Activated CD4-positive, CD25-positive, alpha-beta regulatory T cell (primary cell): Measurements from ENCODE around the gene HLCS.

Source experiments
- DNase-seq, 4 experiments: peaks; one replicate each; lab custom pipeline; 2025; lab: John Stamatoyannopoulos, UW

The HLCS gene

DNA sequence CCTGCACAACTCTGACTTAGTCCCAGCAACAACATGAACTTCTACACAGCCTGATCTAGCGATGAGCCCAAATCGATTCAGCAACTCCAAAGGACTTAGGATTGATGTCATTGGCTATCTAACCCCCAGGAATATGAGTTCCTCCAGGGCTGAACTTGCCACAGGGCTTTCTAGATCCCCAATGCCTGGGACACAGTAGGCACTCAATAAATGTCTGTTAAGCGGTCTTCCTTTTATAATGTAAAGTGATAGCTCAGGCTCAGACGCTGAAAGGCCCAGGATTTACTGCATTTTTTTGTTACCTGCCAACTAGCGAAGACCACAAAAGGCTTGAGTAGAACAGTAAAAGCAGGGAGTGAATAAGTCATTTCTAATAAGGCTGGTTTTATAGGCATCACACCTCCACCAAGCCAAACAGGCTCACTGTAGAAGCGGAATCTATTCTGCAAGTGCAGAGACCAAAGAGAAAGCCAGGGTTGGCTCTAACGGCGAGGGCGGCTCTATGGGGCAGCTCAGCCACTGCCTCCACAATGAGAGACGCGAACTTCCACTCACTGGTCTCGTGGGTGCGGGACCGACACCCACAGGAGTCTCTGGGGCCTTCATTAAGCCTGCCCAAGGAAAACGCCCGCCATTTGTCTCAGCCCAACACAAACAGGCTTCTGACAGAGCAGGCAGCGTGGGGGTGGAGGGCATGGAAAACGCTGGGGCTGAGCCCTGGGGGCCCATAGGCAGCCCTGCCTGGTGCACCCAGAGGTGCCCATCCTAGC, 52.0 kb downstream of the HLCS start:
- DNase-seq: no peak

DNA sequence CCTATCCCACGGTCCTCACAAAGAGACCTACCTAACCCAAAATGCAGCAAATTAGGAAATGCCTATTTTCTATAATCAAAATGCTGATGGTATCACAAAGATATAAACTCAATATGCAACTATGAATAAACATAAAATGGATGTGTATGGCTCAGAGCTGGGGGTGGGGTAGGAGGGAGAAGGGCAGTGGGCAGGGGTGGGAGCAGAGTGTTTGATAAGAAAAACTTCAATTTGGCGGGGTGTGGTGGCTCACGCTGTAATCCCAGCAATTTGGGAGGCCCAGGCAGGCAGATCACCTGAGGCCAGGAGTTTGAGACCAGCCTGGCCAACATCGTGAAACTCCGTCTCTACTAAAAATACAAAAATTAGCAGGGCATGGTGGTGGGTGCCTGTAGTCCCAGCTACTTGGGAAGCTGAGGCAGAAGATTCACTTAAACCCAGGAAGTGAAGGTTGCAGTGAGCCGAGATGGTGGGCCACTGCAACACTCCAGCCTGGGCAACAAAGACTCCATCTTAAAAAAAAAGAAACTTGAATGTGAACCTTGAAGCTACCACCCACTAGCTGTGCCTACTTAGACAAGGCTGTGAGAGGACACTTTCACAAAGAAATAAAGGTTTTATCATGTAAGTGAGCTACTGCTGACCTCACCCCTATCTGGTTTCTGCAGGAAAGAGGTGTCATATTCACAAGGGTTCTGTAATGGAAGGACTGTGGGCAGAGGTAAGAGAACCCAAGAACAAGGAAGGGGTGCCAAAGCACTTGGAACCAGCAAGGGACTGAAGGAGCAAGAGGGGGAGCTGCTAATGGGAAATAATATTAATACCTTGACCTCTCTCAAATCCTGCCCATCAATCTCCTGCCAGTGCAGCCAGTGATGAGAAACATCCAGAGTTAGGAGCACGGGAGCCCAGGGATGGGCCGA, 53.0 kb downstream of the HLCS start:
- DNase-seq: no peak

DNA sequence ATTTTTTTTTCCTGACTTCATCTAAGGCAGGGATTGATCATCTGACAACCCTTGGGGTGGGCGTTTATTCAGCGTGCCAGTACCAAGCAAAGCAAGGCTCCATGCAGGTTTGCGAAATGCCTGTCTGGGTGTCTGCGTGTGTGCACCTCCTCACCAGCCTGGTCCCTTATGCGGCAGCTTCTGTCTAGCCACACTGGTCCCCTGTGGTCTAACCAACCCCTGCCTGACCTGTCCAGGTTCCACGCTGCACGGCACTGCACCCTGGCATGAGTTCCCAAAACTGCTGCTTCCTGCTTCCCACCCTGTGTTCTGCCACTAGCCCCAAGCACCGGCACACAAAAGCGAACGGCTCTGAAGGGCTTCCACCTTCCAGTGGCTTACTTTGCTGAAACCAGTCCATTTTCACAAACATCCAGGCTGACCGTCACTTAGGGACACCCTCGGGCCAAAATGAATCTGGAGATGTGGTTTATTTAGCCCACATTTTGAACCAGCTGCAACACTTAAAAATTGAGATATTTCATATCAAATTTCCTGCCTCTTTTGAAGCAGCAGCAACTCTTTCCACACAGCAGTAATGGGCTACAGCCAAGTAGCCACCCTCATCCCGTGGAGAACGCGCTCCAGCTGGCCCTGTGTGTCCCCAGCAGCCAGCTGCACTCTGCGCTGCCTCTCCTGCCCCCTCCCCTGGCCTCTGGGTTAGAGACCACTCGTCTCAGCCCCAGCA, 55.7 kb downstream of the HLCS start:
- DNase-seq: no peak

DNA sequence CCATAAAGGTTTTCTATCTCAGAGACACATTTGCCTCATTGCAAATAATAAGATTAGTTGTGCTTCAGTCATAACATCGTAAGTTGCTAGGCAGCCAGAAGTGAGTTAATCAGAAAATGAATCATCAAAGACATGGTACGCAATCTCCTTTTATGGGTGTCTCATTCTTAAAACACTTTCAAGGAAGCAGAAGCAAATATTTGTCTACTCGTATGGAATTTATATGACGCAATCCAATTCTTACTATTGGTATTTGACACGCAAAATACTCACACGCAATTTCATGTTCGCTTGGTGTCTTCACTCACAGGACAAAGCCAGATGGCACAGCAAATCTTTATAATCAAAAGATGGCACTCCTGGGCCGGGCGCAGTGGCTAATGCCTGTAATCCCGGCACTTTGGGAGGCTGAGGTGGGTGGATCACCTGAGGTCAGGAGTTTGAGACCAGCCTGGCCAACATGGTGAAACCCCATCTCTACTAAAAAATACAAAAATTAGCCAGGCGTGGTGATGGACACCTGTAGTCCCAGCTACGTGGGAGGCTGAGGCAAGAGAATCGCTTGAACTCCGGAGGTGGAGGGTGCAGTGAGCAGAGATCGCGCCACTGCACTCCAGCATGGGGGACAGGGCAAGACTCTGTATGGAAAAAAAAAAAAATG, 56.4 kb downstream of the HLCS start:
- DNase-seq: peak in 1 of 4 experiments; percentile 9

DNA sequence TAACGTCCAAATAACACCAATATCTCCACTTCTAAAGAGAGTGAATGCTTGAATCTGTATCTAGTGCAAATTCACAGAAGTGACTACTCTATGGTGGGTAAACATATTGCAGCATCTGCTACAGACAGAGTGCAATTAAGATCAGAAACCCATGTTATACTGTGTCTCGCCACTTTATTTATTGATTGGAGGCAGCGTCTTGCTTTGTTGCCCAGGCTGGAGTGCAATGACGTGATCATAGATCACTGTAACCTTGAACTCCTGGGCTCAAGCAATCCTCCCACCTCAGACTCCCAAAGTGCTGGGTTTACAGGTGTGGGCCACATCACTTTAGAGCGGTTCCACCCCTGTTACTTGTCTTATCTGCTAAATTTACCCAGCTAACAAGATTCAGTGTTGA, 57.0 kb downstream of the HLCS start:
- no peak for DNase-seq

DNA sequence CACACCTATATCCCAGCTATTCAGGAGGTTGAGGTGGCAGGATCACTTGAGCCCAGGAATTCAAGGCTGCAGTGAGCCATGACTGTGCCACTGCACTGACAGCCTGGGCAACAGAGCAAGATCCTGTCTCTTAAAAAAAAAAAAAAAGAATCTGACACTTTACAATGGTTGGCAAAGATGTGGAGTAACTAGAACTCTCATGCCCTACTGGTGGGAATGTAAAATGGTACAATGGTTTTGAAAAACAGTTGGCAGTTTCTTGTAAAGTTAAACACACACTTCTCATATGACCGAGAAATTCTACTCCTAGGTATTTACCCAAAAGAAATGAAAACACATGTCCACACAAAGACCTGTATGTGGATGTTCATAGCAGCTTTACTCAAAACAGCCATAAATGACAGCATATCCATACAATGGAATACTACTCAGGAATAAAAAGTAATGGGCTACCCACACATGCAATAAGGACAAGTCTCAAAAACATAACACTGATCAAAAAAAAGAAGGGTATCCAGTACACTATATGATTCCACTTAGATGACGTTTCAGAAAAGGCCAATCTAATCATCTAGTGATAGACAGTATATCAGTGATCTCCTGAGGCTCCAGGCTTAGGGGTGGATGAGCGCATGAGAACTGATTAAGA, 58.1 kb downstream of the HLCS start:
- DNase-seq: no peak

DNA sequence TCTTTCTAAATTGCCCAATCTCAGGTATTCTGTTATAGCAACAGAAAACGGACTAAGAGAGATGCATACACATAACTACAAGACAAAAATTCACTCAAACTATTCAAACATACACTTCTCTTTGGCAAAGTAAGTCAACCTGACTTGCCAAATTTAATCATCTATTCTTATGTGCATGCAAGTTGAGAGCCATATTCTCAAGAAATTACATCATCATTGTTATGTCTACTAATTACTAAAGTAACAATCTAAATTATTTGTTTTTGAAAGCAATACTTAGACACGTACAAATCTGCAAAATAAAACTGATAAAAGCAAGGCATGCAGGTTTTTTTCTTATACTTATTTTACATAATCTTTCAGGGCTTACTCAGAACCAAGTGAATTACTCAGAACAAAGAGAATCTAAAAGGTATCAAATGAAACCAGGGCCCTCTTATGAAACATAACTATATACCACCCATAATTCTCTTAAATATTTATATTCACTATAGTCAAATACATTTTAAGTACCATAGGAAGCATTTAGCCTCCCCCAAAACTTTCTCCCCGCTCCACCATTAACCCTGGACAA, 62.3 kb downstream of the HLCS start:
- no peak for DNase-seq

DNA sequence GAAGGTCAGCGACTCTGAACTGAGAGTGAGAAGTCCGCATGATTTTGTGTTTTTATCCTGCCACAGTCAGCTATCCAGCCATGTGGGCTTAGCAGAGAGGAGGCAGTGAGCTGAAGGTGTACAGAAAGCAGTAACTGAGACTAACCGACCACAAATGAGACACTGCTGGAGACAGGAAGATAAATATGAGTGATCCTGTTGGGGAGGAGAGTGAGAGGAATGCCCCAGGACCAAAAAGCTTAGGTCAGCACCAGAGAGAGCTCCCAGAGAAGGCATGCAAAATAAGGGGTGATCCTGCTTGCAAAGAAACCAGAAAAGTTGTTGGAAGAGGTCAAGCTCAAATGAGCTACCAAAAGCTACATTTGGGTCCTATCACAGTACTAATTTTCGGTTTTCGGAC, 63.7 kb downstream of the HLCS start:
- no peak for DNase-seq

DNA sequence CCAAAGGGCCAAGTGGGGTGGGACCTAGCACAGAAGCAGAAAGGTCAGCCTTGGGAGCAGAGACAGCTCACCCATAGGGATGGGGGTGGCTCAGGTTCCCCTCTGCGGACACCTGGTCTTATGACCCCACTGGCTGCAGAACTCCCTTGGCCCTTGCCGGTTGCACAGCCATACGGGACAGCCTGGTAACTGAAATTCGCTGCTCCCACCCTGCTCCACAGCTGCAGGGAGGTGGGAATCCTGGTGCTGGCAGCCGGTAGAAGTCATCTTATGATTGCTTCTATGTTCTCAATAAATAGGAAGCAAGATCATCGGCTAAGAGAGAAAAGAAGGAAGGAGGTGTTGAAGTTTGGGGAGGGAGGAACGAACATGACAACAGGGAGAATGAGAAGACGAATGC, 64.1 kb downstream of the HLCS start:
- no peak for DNase-seq

DNA sequence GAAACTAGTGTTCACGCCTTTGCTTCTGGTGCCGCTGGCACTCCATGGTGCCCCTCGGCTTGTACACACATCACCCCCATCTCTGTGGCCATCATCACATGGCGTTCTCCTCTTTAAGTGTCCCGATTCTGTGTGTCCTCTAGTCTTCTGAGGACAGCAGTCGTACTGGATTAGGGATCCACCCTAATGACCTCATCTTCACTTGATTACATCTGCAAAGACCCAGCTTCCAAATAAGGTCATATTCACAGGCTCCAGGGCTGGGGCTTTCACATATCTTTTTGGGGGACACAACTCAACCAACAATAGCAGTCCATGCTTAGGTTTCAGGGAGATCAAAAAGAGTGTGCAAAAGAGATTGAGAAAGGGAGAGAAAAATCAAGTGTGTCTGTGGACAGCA, 64.9 kb downstream of the HLCS start:
- DNase-seq: no peak

DNA sequence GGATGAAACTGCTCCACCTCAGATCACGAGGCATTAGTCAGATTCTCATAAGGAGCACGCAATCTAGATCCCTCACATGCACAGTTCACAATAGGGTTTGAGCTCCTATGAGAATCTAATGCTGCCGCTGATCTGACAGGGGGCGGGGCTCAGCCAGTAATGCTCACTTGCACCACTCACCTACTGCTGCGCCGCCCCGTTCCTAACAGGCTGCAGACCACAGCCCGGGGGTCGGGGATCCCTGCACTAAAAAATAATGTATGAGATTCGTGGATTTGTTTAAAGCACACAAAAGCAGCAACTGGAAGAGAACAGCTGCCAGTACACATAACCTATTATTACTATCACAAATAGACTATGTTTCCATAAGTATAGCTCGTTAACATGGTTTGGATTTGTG, 72.9 kb downstream of the HLCS start:
- DNase-seq: no peak

DNA sequence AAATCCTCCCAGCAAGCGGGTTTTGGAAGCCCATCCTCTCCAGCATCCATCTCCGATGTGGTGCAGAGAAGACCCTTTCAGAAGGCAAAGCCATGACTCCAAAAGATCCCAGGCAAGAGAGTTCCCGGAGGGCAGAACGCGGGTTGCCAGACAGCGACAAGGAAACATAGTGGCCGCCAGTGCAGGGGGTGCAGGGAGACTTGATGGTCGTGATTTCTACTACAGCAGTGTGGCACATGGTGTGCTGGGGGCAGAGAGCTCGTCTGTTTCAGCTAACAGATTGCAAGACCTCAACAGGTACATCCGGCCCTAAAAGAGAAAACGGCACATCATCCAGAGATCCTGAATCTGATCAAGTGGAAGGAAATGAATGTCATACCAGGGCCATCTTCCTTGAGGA, 74.3 kb downstream of the HLCS start:
- DNase-seq: no peak

DNA sequence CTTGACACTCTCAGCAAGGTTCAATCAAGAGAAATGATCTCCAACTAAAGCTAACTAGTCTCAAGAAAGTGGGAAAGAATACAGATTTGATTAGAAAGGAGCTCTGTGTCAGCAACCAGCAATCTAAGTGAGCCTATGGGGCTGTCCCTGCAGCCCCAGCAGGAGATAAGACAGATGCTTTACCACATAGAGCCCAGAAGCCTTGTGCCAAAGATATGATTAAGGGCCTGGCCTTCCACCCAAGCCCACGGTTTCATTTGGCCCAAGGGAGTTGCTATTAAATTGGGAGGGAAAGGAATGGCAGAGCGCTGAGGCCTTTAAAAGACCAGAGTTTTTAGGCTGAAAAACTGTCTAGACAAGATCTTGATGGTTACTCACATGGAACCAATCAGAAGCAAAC, 74.8 kb downstream of the HLCS start:
- no peak for DNase-seq

DNA sequence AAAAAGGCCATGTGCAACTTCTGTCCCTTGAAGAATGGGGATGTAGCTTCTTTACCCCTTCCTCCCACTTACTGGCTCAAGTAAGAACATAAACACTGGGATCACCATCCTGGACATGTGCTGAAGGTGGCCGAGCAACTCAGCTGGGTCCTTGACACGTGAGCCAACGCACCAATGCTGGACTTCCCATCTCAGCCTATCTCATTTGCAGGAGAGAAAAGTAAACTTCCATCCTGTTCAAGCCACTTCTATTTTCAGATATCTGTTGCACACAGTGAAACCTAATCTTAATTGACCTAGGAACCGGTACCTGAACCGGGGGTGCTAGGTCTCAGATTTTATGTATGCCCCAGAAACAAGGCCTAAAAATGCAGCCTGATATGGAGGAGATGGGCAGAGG, 75.3 kb downstream of the HLCS start:
- DNase-seq: no peak

DNA sequence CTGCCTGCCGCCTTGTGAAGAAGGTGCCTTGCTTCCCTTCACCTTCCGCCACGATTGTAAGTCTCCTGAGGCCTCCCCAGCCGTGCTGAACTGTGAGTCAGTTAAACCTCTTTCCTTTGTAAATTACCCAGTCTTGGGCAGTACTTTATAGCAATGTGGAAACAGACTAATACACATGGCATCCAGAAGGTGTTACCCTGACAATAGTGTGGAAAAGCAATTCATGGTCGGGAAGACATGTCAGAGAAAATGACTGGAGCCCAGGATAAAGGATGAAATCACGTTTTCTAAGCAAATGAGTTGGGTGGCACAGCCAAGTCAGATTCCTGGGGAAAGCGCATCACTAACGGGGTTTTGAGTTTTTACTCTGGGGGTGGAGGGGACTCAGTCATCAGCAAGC, 76.4 kb downstream of the HLCS start:
- DNase-seq: no peak

DNA sequence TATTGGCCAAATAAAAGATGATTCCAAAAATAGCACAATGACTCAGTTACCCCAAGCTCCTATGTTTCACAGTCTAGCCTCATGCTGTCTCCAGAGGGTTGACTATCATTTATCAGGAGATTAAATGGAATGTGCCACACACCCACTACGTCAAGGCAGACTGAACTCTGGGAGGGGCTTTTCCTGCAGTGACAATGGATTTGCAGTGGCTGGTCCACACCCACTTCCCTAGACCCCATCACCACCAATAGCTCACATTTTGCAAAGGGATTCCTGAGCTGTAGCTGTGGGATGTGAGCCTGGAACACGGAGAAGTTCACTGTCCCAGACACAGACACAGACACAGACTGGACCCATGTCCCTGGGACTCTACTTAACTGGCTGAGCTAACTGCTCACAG, 77.1 kb downstream of the HLCS start:
- DNase-seq: no peak

DNA sequence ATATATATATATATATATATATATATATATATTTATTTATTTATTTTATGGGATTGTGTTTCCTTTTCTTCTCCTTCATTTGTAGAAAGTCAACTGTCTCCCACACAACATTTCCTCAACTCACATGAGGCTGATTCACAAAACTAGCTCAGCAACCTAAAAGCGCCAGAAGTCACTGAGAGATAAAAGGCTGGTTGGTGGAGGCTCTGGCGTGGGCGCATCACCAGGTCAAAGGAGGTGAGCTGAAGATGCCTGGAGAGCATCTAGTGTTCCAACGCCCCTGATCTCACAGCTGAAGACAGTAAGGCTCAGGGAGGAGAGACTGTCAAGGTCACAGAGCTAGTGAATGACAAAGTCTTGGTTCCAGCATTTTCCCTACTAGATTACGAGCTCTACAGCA, 78.0 kb downstream of the HLCS start:
- no peak for DNase-seq

DNA sequence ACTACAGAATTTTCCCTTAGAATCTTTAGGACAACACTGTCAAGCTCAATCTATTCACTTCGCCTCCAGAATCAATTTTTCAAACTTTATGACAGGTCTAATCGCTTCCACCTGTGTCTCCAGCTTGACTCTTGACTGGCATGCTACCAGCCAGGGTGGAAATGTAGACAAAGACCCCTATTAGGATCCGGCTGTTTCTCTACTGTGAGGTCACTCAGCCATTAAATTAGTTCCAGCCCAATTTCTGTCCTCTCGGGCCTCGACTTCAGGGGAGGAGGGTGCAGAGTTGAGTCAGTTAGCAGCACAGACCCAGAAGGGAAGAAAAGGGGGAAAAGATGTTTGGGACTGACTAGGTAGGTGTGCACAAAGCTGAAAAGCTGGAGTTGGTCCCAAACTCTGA, 78.5 kb downstream of the HLCS start:
- DNase-seq: no peak

DNA sequence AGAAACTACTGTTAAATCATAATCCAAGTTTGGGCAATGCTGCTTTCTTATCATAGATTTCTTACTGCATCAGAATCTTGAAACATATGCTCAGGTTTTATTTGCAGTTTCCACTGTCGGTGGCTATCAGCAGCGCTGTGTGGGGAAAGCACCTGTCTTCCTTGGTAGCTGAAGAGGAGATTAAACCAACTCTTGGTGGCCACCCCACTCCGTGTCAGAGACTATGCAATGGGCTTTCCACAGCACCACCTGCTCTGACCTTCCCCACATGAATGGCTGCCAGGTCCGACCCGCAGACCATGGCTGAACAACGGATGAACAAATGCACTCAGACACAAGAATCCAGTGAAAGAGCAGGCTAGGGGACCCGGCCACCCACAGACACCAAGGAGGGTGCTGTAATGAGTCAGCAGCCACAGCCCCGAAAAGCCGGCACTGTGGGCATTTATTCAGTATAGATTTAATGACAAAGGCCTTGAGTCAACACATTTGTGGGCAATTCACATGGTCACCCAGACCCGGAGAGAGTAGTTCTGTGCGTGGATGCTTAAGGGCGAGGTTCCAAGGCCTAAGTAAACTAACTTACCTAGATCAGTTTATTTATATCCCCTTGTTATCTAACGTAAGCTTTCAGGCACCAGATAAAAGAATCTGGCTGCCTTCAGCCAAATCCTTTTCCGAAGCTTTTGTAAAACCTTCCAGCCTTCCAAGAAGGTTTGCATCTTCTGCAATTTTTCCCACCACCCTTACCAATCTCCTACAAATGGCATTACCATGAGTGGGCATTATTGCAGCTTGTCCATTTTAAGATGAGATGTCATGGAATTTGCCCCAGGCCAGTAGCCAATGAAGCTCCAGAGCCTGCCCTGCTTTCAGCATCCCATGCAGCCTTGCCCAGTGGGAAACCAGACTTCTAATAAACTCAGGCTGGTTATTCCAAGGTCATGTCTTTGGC, 82.7 kb downstream of the HLCS start:
- no peak for DNase-seq

DNA sequence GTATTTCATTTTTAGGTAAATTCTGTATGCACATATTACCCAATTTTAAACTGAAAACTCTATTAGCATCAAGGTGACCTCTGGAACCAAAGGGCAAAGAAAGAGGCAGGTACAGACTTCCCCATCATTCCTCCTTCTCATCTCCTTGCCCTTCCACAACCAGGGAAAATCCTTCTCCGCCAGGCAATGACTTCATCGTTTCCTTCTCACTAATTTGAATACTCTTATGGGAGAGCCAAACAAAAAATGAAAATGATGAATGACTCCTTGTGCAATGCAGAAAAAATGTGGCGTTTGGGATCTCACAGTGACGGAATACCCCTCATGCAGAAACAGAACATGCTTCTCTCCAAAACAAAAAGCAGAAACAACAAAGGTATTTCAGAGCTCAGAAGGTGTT, 83.7 kb downstream of the HLCS start:
- DNase-seq: no peak
